Measurements from ENCODE around the gene SRR.
"Not testable (repeated sequence)": the region's sequence is repeated elsewhere in the genome, so short reads cannot be mapped to it uniquely, and the experiment has no call there.

The SRR gene, protein sequence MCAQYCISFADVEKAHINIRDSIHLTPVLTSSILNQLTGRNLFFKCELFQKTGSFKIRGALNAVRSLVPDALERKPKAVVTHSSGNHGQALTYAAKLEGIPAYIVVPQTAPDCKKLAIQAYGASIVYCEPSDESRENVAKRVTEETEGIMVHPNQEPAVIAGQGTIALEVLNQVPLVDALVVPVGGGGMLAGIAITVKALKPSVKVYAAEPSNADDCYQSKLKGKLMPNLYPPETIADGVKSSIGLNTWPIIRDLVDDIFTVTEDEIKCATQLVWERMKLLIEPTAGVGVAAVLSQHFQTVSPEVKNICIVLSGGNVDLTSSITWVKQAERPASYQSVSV

DNA sequence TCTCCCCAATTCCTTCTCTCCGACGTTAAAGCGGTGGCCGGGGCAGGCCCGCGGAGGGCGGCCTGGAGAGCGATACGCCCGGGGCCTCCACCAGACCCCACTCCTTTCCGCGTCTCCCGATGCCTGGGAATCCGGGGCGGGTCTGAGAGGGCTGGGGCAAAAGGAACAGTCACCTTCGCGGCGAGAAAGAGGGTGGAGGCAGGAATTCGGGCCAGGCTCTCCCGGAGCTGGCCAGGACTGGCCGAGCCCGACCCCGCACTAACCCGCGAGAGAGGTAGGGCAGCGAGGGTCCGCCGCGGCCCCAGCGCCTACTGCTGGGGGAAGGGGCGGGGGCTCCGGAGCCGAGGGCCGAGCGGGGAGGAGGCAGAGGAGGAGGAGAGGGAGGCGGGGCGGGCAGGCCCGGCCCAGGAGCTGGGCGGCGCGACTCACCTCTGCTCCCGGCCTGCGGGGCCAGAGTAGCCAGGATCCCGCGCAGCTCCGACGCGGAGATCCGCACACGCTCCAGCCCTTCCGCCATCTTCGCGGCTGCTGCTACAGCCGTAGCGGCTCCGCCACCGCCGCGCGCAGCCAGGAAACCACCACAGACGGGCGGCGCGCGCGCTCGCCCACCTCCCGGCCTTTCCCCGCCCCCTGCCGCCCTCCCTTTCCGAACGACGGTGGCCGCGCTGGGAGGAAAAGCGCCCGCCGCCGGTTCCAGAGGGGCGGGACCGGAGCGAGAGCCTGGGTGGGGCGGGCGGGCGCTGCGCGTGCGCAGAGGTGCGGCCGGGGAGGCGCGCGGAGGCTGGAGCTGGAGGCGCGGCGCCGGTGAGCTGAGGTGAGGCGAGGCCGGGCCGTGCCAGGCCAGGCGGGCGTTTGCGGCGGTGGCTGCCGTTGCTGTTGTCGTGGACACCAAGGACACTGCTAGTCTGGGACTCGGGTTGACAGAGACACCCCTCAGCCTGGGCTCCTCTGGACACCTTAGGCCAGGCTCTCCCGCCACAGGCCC, at the start of gene SRR, which contains the start of gene SMG6:
Gene SRR, plus strand, starts transcription at position 747 of the 985 bp plus-strand sequence. CDS start 11,611 bp downstream, outside the sequence.
Gene SMG6, minus strand, starts transcription at position 582 of the 985 bp plus-strand sequence. Its CDS starts 65 bp downstream, at position 517.
- DNase-seq = peak; percentile 39 to 49

DNA sequence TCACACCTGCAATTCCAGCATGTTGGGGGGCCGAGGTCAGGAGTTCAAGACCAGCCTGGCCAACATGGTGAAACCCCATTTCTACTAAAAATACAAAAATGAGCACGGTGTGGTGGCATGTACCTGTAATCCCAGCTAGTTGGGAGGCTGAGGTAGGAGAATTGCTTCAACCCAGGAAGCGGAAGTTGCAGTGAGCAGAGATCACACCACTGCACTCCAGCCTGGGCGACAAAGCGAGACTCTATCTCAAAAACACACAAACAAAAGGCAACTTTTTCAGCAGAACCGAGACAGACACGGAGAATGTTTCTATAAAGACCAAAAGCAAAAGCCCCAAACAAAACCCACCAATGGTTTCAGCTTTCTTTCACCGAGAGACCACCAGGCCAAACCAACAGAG, 44.9 kb upstream of the SRR start:
- DNase-seq = not testable (repeated sequence)

DNA sequence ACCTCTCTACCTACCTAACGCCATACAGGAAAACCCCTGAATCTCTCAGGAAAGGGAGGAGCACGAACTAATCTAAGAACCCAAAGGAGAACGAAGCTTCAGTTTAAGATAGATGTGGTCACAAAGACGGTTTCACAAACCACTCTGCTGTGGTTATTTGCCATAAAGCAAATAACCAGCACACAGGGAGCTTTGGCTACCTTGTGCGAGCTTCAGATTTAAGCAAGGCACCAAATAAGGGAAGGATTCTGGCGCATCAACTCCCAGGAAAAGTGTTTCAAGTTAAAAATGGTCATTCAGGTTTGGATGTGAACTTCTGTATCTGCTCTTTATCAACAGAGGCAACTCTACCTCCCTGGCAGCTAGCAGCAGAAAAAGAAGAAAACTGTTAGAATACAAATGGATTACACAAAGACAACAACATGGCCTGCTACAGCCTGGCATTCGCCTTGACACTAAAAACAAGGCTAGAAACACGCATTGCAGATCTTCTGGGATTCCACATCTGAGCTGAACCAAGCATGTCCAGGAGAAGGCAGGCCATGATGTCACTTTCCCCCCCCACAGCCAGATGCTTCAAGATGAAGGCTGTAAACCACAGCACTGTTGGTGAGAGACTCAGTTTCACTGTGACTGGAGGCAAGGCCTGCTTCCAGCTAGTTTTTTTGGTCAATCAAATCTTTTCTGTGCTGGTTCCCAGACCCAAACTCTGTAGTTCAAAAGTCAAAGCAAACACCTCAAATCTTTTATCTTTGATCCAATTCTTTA, 43.8 kb upstream of the SRR start:
- DNase-seq = no peak

DNA sequence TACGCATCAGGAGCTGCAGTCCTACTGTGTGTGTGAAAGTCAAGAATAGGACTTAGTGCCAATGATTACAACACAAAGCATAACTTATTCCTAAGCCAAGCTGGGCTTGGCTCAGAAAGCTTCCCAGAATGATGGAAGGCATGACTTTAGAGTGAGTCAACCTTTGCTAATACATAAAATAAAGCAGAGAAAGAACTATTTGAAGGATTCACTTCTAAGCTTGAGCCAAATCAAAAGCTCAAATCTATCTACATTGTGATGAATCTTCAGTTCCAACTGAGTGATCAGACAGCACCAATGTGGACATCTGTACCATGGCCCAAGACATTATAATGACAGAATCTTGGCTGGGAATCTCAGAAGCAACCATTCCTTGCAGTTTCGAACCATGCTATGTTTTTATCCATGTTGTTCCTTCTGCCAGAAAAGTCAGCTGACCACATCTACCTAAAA, 41.6 kb upstream of the SRR start:
- DNase-seq = no peak

DNA sequence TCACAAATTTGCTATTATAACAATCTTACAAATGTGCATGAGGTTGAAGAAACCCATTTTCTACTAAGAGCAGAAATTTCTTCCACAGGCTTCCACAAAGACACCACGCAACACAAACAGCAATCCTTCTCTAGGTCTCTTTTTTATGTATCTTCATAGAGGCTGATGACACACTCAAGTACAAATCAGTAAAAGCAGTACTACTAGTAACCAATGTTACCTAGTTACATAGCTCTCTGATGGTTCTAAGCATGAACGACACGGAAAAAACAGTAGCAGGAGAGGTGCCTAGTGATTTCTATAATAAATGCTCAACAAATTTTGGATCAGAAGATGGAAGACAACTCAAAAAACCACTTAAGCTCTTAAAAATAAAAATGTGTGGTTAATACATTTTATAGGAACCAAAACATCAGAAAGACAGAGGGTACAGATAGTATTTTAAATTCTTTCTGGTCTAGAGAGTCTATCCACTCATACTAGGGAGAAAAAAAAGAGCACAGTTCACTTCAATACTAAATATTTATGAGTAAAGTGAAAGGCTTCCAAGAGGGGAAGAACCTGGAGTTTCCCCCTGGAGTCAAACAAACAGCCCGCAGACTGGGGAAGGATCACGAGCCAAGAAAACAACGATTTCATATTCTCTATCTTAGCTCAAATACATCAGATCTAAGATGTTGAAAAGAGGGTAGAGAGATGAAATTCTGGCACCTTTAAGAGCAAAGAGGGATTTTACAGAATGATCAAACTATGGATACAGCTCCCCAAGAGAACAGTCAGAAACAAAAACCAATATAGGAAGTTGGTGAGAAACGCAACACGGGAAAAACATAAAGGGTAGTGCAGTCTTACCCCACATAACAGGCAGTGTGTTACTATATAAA, 40.3 kb upstream of the SRR start:
- DNase-seq = no peak

DNA sequence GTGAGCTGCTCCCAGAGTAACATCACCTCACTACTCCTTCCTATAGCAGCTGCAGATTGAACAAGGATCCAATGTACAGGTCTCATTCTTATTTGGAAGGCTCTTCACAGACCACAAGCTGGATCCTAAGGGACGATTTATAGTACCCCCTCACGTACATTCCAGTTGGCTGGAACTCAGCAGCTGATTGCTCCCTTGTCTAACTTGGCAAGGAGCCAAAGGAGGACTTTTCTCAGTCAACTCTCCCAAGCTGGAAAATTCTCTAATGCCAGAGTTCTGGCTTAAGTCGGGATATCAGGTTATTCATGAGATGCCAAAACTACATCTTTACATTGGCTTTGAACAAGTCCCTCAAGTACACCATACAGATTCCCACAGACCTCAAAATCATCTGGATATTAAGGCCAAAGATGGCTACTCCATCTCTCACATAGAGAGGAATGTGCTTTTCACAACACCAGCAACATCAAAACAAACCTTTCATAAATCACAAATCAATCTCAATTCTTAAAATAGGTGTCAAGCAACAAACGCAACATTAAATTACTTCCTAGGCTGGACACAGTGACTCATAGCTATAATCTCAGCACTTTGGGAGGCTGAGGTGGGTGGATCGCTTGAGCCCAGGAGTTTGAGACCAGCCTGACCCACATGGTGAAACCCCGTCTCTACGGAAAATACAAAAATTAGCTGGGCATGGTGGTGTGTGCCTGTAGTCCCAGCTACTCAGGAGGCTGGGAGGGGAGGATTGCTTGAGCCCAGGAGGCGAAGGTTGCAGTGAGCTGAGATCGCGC, 39.5 kb upstream of the SRR start:
- DNase-seq = no peak

DNA sequence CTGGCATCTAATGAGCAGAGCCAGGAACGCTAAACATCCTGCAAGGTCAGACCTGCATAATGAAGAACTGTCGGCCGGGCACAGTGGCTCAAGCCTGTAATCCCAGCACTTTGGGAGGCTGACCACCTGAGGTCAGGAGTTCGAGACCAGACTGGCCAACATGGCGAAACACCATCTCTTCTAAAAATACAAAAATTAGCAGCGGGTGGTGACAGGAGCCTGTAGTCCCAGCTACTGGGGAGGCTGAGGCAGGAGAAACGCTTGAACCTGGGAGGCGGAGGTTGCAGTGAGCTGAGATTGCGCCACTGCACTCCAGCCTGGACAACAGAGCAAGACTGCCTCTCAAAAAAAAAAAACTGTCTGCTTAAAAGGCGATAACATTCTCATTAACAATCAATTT, 38.6 kb upstream of the SRR start:
- not testable (repeated sequence) for DNase-seq

DNA sequence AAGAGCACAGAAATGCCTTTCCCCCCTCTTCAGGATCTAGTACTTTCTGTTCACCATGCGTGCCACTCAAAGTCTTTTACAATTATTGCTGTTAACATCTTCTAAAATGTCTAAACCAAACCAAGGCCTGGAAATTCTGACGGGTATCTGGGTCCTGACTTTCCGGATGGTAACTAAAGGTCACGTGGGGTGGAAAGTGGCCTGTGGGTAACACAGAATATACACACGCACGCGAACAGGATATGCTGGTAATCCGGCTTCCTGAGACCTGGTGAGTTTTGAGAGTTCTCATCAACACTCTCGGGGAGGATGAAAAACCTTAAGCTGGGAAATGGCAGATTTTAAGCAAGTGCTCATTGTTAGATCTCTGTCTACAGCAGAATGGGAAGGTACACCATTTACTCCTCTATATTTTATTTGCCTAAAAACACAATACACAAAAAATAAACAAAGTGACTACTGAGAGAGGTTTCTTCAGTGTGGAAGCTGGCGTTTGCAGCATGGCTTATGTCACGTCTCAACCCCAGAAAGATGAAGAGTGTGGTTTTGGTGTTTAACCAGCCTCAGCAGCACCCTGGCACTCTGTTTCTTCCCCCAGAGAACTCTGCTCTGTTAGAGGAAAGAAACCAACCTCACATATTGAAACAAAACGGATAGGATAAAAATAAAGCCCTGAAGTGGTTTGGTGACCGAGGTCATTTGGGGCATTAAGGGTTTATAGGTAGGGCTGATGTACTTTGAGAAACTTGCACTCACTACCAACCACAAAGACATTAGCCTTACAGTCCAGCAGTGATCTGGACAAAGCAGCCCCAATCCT, 37.5 kb upstream of the SRR start:
- DNase-seq = no peak

DNA sequence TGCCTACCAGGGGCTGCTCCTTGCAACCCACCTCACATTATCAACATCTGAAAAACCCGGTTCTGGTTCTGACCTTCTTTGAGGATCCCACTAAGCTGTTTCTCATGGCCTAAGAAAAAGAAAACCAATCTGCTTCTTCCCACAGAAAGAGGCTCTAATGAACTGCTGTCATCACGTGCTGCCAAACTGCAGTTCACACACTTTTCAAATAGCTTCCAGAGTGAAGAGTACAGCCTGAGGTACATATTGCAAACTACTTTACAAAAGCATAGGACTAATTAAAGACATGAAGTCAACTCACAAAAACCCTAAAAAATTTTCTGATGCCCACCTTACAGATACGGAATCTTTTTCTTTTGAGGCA, 36.9 kb upstream of the SRR start:
- no peak for DNase-seq

DNA sequence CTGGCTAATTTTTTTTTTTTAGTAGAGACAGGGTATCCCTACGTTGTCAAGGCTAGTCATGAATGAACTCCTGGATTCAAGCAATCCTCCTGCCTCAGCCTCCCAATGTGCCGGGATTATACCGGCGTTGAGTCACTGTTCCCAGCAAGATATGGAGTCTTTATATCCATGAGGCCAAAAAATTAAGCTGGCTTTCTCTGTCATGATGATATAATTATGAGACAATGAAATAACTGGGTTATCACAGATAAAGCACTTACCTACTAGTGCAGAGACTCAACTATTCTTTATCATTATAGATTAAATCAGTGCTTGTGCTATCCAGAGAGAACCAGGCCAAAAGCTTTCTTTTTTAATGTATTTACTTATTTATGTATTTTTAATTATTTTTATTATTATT, 36.4 kb upstream of the SRR start:
- DNase-seq = no peak

DNA sequence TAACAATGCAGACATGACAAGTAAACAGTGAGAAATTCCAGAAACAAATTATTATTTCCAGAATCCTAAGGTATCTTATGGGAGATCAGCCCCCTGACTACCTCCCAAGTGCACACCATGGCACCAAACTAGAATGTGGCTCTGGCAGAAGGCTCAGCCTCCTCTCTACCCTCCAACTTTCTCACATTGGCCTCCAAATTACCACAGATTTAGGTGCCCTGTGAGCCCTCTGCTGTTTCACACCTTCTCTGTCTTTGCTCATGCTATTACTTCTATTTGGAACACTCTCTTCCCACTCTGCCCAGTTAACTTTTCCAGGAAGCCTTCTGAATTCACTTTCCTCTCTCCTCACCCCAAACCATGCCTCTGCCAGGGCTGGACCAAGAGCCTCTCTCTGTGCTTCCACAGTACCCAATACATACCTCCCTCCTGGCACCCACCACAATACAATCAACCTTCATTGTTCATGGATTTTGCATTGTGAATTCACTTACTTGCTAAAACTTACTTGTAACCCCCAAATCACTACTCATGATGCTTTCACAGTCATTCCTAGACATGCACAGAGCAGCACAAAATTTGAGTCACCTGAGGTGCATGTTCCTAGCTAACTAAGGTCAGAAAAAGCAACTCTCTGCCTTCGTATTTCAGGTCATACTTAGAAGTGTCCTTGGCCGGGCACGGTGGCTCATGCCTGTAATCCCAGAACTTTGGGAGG, 31.6 kb upstream of the SRR start:
- no peak for DNase-seq

DNA sequence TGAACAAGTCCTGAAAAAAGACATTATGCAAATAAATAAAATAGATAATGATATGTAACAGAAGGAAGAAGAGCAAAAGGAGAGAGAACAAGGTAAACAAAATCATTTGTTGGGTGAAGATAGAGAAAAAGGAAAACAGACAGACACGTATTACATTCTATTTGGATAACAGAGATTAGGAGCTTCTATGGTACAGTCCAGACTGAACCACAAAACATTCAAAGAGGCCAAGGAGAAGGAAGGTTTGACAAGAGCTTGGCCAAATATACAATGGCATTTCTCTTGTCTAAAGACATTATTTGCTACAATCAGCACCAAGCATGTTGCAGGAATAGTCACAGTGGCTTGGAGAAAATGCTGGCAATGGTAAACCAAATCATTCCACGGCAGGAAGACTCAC, 29.3 kb upstream of the SRR start:
- DNase-seq = no peak

DNA sequence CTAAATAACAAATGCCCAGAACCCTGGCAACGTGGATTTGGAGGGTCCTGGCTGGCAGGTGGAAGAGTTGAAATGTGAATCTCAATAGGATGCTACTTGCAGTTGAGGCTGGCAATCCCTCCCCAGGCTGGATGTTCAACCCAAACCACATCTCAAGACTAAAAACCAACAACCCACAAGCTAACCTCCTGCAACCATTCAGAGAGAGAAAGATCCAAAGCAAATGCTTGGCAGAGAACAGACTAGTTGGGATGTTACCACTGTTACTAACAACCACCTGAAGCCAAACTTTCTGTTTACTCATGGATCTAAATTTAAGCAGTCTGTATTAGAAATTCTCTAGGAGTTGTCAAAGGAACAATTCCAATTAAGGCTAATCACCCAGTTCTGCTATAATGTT, 28.0 kb upstream of the SRR start:
- DNase-seq = no peak

DNA sequence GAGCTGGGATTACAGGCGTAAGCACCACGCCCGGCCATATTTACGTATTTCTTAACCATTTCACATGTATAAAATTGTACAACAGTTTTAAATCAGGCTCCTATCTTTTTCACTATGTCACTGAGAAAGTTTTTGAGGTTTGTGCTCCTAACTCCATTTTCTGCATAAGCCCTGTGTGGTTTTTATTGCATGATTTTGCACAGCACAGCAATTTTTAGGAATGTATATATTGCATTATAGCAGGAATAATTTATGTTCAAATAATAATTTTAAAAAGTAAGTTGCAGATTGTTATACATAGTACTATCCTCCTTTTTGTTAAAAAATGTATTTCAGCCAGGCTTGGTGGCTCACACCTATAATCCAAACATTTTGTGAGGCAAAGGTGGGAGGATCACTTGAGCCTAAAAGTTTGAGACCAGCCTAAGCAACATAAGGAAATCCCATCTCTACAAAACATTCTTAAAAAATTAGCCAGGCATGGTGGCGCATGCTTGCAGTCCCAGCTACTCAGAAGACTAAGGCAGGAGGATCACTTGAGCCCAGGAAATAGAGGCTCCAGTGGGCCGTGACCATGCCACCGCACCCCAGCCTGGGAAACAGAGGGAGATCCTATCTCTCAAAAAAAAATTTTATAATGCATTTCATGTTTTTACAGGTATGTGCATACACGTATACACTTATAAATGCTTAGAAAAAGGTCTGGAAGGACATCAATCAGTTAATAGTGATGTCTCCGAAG, 26.1 kb upstream of the SRR start:
- no peak for DNase-seq

DNA sequence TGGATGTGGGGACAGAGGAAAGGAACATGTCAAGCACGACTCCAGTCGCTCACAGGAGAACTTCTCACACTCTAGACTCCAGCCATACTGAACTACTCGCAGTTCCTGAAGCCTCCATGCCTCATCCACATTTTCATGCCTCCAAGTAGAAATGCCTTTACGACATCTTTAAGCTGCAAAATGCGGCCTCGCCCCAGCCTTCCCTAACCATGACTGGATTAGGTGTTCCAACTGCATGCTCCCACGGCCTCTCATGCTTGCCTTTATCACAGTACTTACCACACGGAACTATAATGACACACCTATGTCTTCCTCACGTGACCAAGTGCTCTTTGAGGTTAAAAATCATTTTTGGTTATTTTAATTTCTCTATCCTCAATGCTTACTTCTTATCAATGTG, 24.0 kb upstream of the SRR start:
- no peak for DNase-seq

DNA sequence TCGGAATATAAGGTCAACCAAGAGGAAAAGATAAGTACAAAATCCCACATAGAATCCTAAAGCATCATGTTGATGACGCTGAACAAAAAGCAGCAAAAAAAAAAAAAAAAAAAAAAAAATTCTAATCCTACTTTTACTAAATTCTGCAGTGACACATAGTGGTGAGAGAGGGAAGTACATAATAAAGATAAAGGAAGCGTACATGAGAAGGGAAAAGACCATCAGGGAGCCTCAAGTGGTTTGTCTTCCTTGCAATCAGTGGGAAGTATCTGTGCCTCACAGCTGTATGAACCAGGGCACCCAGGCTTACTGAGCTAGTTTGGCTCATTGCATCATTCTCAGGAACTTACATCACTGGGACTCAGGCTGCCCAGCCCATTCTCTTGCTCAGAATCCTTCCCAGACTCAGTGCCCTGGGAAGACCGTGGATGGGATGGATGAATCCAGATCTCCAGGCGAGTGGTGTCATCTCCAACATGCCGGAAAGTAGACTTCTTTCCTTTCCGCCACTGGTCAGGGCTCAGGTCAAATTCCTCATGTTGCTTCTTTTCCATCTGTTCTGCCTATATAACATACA, 21.4 kb upstream of the SRR start:
- DNase-seq = peak; percentile 42 to 53

DNA sequence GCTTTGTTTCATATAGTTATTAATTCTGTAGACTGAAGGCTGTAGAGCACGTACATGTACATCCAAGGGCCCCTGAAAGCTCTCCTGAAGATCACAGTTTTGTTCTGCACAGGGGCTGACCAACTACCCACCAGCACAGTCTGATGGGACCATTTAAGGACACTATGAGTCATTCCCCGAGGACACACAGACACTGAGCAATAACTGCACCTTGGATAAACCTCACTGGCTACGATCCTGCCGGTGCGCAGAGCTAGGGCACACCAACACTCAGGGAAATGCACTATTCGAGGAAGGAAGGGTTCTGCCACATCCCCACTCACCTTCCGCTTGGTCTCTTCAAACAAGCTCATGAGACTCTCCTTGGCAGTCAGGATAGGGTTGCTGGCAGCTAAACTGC, 20.4 kb upstream of the SRR start:
- DNase-seq = no peak

DNA sequence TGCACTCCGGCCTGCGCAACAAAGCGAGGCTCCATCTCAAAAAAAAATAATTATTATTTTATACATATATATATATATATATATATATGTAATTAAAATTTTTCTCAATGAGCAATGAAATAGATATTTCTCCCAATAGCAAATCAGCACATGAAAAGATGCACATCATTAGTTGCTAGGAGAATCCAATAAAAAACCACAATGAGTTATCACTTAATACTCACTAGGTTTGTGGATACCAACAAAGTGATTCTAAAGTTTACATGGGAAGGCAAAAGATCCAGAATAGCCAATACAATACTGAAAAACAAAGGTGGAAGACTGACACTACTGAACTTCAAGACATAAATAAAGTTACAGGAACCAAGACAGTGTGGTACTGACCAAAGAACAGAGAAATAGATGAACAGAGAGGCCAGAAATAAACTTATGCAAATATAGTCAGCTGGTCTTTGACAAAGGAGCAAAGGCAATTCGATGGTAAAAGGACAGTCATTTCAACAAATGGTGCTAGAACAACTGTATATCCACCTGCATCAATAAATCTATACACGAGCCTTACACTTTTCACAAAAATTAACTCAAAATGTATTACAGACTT, 13.8 kb upstream of the SRR start:
- no peak for DNase-seq

Data from AML-193 (cell line).